Hepatocyte (in vitro differentiated cells): ENCODE results near the gene MARCHF2. TPM values are rescaled to one million over a fixed set of nuclear protein-coding genes. Genes with fewer than 3 reads are reported as not detected.
"Not testable (repeated sequence)": the region's sequence is repeated elsewhere in the genome, so short reads cannot be mapped to it uniquely, and the experiment has no call there.

Source experiments
- DNase-seq: peaks from one replicate; pipeline ENCODE4 v3.0.0-alpha.2; 2016; ENCODE audit warnings: low spot score
- H2AFZ ChIP-seq: fragments of 200-600 bp; sonication (generic); 2 replicates; pipeline ENCODE4 v1.6.0; 2016; ENCODE audit warnings: antibody characterized with exemption, mild to moderate bottlenecking
- H3K27ac ChIP-seq: fragments of 200-600 bp; sonication (generic); 2 replicates; pipeline ENCODE4 v1.5.1; 2016; ENCODE audit warnings: mild to moderate bottlenecking
- H3K27me3 ChIP-seq: fragments of 200-600 bp; sonication (generic); 2 replicates; pipeline ENCODE4 v1.6.1; 2016
- H3K36me3 ChIP-seq: fragments of 200-600 bp; sonication (generic); replicated peaks from 2 replicates; pipeline ENCODE4 v1.5.1; 2016; ENCODE audit warnings: low read depth; ENCODE audit not compliant: insufficient read depth
- H3K4me1 ChIP-seq: fragments of 200-600 bp; sonication (generic); 2 replicates; pipeline ENCODE4 v1.5.1; 2016; ENCODE audit warnings: mild to moderate bottlenecking, moderate library complexity; ENCODE audit not compliant: insufficient read depth
- H3K4me2 ChIP-seq: fragments of 200-600 bp; sonication (generic); 2 replicates; pipeline ENCODE4 v1.6.0; 2016
- H3K4me3 ChIP-seq: fragments of 200-600 bp; sonication (generic); 2 replicates; pipeline ENCODE4 v1.5.1; 2016; ENCODE audit warnings: mild to moderate bottlenecking
- H3K79me2 ChIP-seq: fragments of 200-600 bp; sonication (generic); 2 replicates; pipeline ENCODE4 v1.6.0; 2017; ENCODE audit warnings: mild to moderate bottlenecking
- H3K9me2 ChIP-seq: fragments of 200-600 bp; sonication (generic); replicated peaks from 2 replicates; pipeline ENCODE4 v1.6.0; 2017; ENCODE audit warnings: mild to moderate bottlenecking; ENCODE audit not compliant: insufficient read depth
- H3K9me3 ChIP-seq: fragments of 200-600 bp; sonication (generic); 2 replicates; pipeline ENCODE4 v1.5.1; 2016; ENCODE audit warnings: low read depth, mild to moderate bottlenecking
- H4K20me1 ChIP-seq: fragments of 200-600 bp; sonication (generic); 2 replicates; pipeline ENCODE4 v1.6.0; 2016; ENCODE audit warnings: mild to moderate bottlenecking; ENCODE audit not compliant: insufficient read depth, poor library complexity, severe bottlenecking
- CTCF ChIP-seq: fragments of 200-600 bp; sonication (generic); IDR thresholded peaks from 2 replicates; pipeline ENCODE4 v1.5.1; 2016; ENCODE audit warnings: antibody characterized with exemption, mild to moderate bottlenecking; ENCODE audit not compliant: poor library complexity
- EZH2 ChIP-seq: fragments of 200-600 bp; sonication (generic); IDR thresholded peaks from 2 replicates; pipeline ENCODE4 v1.6.1; 2016; ENCODE audit warnings: antibody characterized with exemption, mild to moderate bottlenecking, borderline replicate concordance
- EZH2phosphoT487 ChIP-seq: fragments of 200-600 bp; sonication (generic); IDR thresholded peaks from one replicate; pipeline ENCODE4 v1.6.1; 2018; ENCODE audit warnings: antibody characterized with exemption, mild to moderate bottlenecking, low read depth, moderate library complexity; ENCODE audit not compliant: unreplicated experiment, severe bottlenecking
- WGBS: methylation state at CpG from one replicate; pipeline ENCODE4 v1.1.6; 2016; ENCODE audit warnings: low lambda C conversion rate; ENCODE audit errors: missing lambda C conversion rate; 5-methylcytosine and 5-hydroxymethylcytosine counted together
- polyA plus RNA-seq: library from polyadenylated mRNA; unstranded; fragments of >200 nt; fragmentation: Nextera tagmentation; extraction: Ambion mirVana; gene quantifications from 2 replicates; pipeline ENCODE4 v1.2.1, GENCODE V29; 2016
- total RNA-seq: library from RNA; depleted of rRNA; stranded (reverse); fragments of >200 nt; gene quantifications from 2 replicates; pipeline ENCODE4 v1.2.3, GENCODE V29; 2014

Gene MARCHF2
- total and polyA plus RNA-seq, 2 experiments from 2014 or later = 38.5 to 73.5 TPM

GRCh38 chr19:8403820-8404109 lies 9.3 kb upstream of the MARCHF2 start:
- Histone ChIP-seq H3K27ac (no peak overlapping the region), H3K27me3 (no peaks in the 10 kb centered on the region), H3K4me3 (no peak overlapping the region), H3K4me1 (no peaks in the 10 kb centered on the region), H4K20me1 (peaks cover 13% of the 10 kb centered on the region), H2AFZ (no peak overlapping the region), H3K9me2 (no peaks in the 10 kb centered on the region), H3K9me3 (no peaks in the 10 kb centered on the region), H3K4me2 (no peak overlapping the region), H3K79me2 (peaks cover 8% of the 10 kb centered on the region), H3K36me3 (no peaks in the 10 kb centered on the region)
- no peak for DNase-seq
- 100% methylated on average over 1 of the region's 24 CpGs for WGBS
- no peak for TF ChIP-seq EZH2phosphoT487
- TF ChIP-seq CTCF = no peak
- TF ChIP-seq EZH2 = no peak

- Histone ChIP-seq H3K36me3 (no peaks in the 10 kb centered on the region), H2AFZ (no peak overlapping the region), H3K4me1 (no peaks in the 10 kb centered on the region), H3K9me2 (no peaks in the 10 kb centered on the region), H3K4me3 (no peak overlapping the region), H3K27ac (no peak overlapping the region), H3K79me2 (no peaks in the 10 kb centered on the region), H3K4me2 (no peak overlapping the region), H3K9me3 (no peaks in the 10 kb centered on the region), H4K20me1 (peaks cover 5% of the 10 kb centered on the region), H3K27me3 (no peaks in the 10 kb centered on the region)
- TF ChIP-seq EZH2phosphoT487 (no peak), CTCF (no peak), EZH2 (no peak)
- no peak for DNase-seq
- WGBS = 98% methylated on average over 15 of the region's 18 CpGs
These were observed 8.5 kb upstream of the MARCHF2 start for GRCh38 chr19:8404391-8405151.

GRCh38 chr19:8410718-8411117 lies 2.4 kb upstream of the MARCHF2 start:
- not testable (repeated sequence) for H3K9me3 ChIP-seq, H3K36me3 ChIP-seq, H3K4me3 ChIP-seq, H3K27me3 ChIP-seq, H3K4me2 ChIP-seq, H3K9me2 ChIP-seq, H3K4me1 ChIP-seq, H3K79me2 ChIP-seq, H2AFZ ChIP-seq, H4K20me1 ChIP-seq, H3K27ac ChIP-seq, DNase-seq
- WGBS = 93% methylated on average over 13 of the region's 13 CpGs

- Histone ChIP-seq H3K4me2 (peak overlapping the region; percentile 82), H3K36me3 (no peaks in the 10 kb centered on the region), H3K4me3 (peak overlapping the region; percentile 18), H3K9me2 (no peaks in the 10 kb centered on the region), H3K9me3 (no peaks in the 10 kb centered on the region), H3K27me3 (no peaks in the 10 kb centered on the region), H3K27ac (no peak overlapping the region), H3K4me1 (peaks cover 3% of the 10 kb centered on the region), H2AFZ (peak overlapping the region; percentile 35), H4K20me1 (no peaks in the 10 kb centered on the region), H3K79me2 (no peaks in the 10 kb centered on the region)
- WGBS = 36% methylated on average over 3 of the region's 3 CpGs
- TF ChIP-seq CTCF (no peak), EZH2 (no peak), EZH2phosphoT487 (no peak)
- no peak for DNase-seq
These were observed 507 bp downstream of the MARCHF2 start for GRCh38 chr19:8413629-8413995.
